Activated CD8-positive, alpha-beta T cell treated with anti-CD3 and anti-CD28 coated beads for 36 hours (primary cell): Measurements from ENCODE around the gene ARHGEF1. TPM values are rescaled to one million over a fixed set of nuclear protein-coding genes. Genes with fewer than 3 reads are reported as not detected.
A peak's percentile ranks its signal among the peaks of the same experiment; 100 is the strongest.

Experiments
- ATAC-seq: fragments of 200-7000 bp; cut with Tn5 transposase; one replicate; pipeline ENCODE4 v1.10.0; 2021; ENCODE audit warnings: mild to moderate bottlenecking, moderate library complexity
- CTCF ChIA-PET: fragments of 350-600 bp; sonication (Branson Sonifier 250); formaldehyde crosslinking; loops from one replicate; lab custom pipeline; 2021; ENCODE audit warnings: antibody characterized with exemption; lab: Charles Lee
- POLR2A ChIA-PET: fragments of 350-600 bp; sonication (Branson Sonifier 250); formaldehyde crosslinking; loops from one replicate; lab custom pipeline; 2021; ENCODE audit warnings: antibody characterized with exemption; lab: Charles Lee
- DNase-seq: peaks from one replicate; pipeline ENCODE4 v3.0.0-alpha.2; 2020
- H3K27ac Mint-ChIP-seq: one replicate; pipeline ENCODE4 v1.8.0; 2021; ENCODE audit warnings: mild to moderate bottlenecking, mixed read lengths
- H3K27me3 Mint-ChIP-seq: one replicate; pipeline ENCODE4 v1.8.0; 2021; ENCODE audit warnings: mixed read lengths
- H3K36me3 Mint-ChIP-seq: one replicate; pipeline ENCODE4 v1.8.0; 2021; ENCODE audit warnings: low read depth, mixed read lengths
- H3K4me1 Mint-ChIP-seq: one replicate; pipeline ENCODE4 v1.8.0; 2021; ENCODE audit warnings: low read depth, mixed read lengths
- H3K4me3 Mint-ChIP-seq: one replicate; pipeline ENCODE4 v1.8.0; 2021; ENCODE audit warnings: mild to moderate bottlenecking, moderate library complexity, mixed read lengths
- H3K9me3 Mint-ChIP-seq: one replicate; pipeline ENCODE4 v1.8.0; 2021; ENCODE audit warnings: mixed read lengths
- intact Hi-C: fragments of 100-400 bp; cut with micrococcal nuclease; formaldehyde crosslinking; loops from one replicate; pipeline ENCODE4 v1.10.0; 2022
- total RNA-seq, 2 experiments: library from RNA; stranded (reverse); gene quantifications; one replicate each; pipeline ENCODE4 v1.2.3, GENCODE V29; 2021
- TF ChIP-seq, protein P1 (sequence below): fragments of 200-600 bp; IDR thresholded peaks from one replicate; pipeline ENCODE4 v1.8.0; 2022; ENCODE audit warnings: antibody characterized with exemption, mild to moderate bottlenecking

Gene ARHGEF1
- total RNA-seq, 2 experiments from 2014 or later, result 307 to 308 TPM

DNA sequence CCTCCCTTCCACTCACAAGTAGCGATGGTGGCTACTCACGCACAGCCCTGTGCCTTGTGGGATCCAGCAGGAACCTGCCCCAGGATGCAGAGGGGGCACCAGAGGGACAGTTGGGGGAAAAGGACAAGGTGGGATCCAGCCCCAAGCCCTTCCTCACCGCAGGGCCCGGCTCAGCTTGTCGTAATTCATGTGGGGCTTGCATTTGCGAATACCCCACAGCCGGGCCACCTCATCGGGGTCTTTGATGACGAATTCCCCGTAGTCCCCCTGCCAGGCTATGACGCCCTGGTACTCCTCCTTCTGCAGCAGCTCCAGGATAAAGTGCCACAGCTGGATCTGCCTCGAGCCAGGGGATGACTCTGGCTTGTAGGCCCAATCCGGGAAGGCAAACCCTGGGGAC, 26.7 kb downstream of the ARHGEF1 start:
- Mint-ChIP-seq H3K27ac (no peak overlapping the region), H3K36me3 (peaks cover 22% of the 10 kb centered on the region), H3K4me3 (no peak overlapping the region), H3K27me3 (peaks cover 20% of the 10 kb centered on the region), H3K9me3 (no peaks in the 10 kb centered on the region), H3K4me1 (peaks cover 54% of the 10 kb centered on the region)
- DNase-seq (no peak), ATAC-seq (no peak)
- CTCF ChIA-PET, result interaction anchor here (1.2 kb wide), 1 partner anchor 14 kb away, joined by 3 read pairs; no protein-coding TSS in a partner anchor
- intact Hi-C loops, result no loop called here
- POLR2A ChIA-PET, result interaction anchor here (0.7 to 2.8 kb wide), 12 partner anchors 8 to 36 kb away, joined by 3 to 23 read pairs (median 4); partner anchors contain the start of gene CD79A
- TF ChIP-seq, protein P1, sequence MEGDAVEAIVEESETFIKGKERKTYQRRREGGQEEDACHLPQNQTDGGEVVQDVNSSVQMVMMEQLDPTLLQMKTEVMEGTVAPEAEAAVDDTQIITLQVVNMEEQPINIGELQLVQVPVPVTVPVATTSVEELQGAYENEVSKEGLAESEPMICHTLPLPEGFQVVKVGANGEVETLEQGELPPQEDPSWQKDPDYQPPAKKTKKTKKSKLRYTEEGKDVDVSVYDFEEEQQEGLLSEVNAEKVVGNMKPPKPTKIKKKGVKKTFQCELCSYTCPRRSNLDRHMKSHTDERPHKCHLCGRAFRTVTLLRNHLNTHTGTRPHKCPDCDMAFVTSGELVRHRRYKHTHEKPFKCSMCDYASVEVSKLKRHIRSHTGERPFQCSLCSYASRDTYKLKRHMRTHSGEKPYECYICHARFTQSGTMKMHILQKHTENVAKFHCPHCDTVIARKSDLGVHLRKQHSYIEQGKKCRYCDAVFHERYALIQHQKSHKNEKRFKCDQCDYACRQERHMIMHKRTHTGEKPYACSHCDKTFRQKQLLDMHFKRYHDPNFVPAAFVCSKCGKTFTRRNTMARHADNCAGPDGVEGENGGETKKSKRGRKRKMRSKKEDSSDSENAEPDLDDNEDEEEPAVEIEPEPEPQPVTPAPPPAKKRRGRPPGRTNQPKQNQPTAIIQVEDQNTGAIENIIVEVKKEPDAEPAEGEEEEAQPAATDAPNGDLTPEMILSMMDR, result no peak

DNA sequence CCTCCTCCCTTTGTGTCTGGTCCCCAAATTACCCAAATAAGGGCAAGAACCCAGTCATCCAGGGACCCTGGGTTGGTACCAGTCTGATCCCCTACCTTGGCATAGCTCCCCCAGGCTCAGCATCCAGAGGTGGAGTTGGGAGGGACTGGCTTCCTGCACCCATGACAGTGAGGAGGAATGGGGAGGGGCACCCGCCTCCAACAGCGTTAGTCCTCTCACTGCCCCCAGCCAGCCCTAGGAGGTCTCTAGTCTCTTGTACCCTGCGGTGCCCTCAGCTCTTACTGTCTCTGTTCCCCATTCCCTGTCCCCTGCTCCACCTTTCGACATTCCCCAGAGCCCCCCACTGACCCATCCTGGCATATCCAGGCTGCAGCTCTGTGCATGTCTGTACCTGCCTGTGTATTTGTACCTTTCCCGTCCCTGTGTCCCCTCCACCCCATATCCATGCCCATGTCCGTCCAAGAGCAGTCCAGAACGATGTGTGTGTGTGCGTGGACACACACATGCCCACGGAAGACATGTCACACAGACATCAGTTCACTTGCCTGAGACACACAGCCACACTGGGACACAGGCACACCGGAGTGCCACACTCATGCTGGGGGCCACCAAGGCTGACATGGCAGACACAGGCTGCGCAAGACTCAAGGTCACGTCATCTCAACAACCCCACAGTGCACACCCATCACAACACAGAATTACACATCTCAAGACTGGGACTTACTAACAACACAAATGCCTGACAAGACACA, 27.4 kb downstream of the ARHGEF1 start:
- no peaks in the 10 kb centered on the region for H3K9me3 Mint-ChIP-seq
- ATAC-seq (peak; percentile 8), DNase-seq (no peak)
- TF ChIP-seq, protein P1, result no peak
- peaks cover 17% of the 10 kb centered on the region for H3K36me3 Mint-ChIP-seq
- peaks cover 20% of the 10 kb centered on the region for H3K27me3 Mint-ChIP-seq
- POLR2A ChIA-PET, result interaction anchor here (0.7 to 2.8 kb wide), 16 partner anchors 9 to 50 kb away, joined by 3 to 23 read pairs (median 5); partner anchors contain the start of genes CD79A, ERFL and RPS19
- intact Hi-C loops, result no loop called here
- H3K4me1 Mint-ChIP-seq, result peaks cover 51% of the 10 kb centered on the region
- CTCF ChIA-PET, result interaction anchor here (1.2 kb wide), 1 partner anchor 15 kb away, joined by 3 read pairs; no protein-coding TSS in a partner anchor
- H3K4me3 Mint-ChIP-seq, result no peak overlapping the region
- H3K27ac Mint-ChIP-seq, result no peak overlapping the region

DNA sequence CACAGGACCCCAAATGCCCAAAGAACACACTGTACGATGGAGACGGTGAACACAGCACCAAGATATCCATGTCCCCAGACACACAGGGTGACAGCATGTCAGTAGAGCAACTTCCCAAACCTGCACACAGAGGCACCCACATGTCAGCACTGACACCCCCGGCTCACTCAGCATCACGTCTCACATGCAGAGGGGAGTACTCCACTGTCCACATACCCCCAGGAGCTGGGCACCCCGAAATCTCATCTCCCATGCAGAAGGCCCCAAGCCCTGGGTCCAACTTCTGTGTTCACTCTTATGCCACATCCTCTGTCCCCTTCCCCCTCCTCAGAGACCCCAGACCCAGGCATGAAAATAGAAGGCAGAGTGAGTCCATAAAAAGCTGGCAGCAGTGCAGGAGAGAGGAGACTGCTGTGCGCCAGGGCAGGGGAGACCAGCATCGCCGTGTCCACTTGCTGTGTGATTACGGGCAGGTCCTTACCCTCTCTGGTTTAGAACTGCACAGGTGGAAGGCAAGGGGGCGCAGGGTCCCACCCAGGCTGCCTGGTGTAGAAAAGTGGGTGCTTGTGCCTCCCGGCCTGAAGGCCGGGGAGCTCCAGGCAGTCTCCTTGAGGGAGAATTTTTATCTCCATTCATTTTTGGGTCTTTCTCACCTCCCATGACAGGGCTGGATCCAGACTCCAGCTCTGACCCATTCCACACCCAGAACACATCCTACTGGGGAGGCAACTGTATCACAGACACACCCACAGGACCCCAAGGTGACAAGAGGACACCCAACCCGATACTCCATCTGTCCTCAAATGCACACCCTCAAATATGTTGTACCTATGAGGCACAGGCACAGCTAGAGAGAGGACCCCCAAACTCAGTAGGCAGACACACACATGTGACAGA, 28.3 kb downstream of the ARHGEF1 start:
- POLR2A ChIA-PET, result interaction anchor here (0.6 to 2.8 kb wide), 22 partner anchors 9 to 51 kb away, joined by 3 to 38 read pairs (median 4); partner anchors contain the start of genes CD79A, ERFL and RPS19
- CTCF ChIA-PET, result interaction anchor here (0.7 to 1.3 kb wide), 4 partner anchors 10 to 37 kb away, joined by 3 to 4 read pairs (median 3); no protein-coding TSS in a partner anchor
- ATAC-seq, result peak; percentile 6
- Mint-ChIP-seq H3K4me3 (no peak overlapping the region), H3K9me3 (no peaks in the 10 kb centered on the region), H3K36me3 (peaks cover 11% of the 10 kb centered on the region), H3K27me3 (peaks cover 20% of the 10 kb centered on the region), H3K27ac (peak overlapping the region; percentile 17), H3K4me1 (peaks cover 45% of the 10 kb centered on the region)
- TF ChIP-seq, protein P1, result no peak
- intact Hi-C loops, result no loop called here
- DNase-seq, result no peak

DNA sequence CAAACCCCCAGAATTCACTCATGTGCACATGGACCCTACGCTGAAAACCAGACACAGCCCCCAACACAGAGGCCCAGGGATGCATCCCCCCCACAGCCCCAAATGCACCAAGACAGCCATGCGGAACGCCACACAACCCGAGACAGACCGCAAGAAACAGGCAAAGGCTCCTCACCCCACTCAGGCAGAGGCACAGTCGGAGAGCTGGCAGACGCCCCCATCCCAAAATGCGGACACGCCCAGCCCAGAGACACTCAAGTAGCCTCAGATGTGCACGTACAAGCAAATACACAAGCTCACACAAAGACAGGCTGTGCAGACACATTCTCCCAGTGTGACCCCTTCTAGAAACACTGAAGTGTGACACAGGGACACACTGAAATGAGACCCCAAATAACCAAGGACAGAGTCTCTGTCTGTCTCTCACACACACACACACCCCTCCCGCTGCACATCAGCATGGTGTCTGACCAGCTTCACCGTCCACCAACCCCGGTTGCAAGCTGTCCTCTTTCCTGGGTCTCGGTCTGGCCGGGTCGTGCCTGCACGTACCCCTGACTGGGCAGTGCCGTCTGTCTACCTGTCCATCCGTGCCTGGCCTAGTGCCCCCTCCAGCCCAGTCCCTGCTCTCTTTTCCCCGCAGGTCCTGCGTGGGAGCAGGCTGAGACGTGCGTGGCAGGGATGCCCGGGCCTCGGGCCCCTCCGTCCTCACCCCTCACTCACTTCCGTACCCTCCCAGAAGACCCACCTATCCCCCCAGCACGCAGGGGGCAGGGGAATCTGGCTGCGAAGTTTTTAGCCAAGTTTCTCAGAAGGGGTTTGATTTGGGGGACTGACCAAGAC, 29.1 kb downstream of the ARHGEF1 start:
- no peaks in the 10 kb centered on the region for H3K9me3 Mint-ChIP-seq
- H3K36me3 Mint-ChIP-seq, result peaks cover 9% of the 10 kb centered on the region
- ATAC-seq (no peak), DNase-seq (no peak)
- no peak overlapping the region for H3K27ac Mint-ChIP-seq
- ChIA-PET CTCF (interaction anchor here (0.7 to 1.3 kb wide), 4 partner anchors 11 to 38 kb away, joined by 3 to 4 read pairs (median 3); no protein-coding TSS in a partner anchor), POLR2A (interaction anchor here (0.9 to 2.8 kb wide), 22 partner anchors 10 to 52 kb away, joined by 3 to 38 read pairs (median 5); partner anchors contain the start of genes CD79A, ERFL and RPS19)
- H3K4me3 Mint-ChIP-seq, result no peak overlapping the region
- intact Hi-C loops, result no loop called here
- TF ChIP-seq, protein P1, result no peak
- peaks cover 20% of the 10 kb centered on the region for H3K27me3 Mint-ChIP-seq
- H3K4me1 Mint-ChIP-seq, result peaks cover 39% of the 10 kb centered on the region
